ENCODE measurements around the gene HDGFL3.
"Not testable (repeated sequence)": the region's sequence is repeated elsewhere in the genome, so short reads cannot be mapped to it uniquely, and the experiment has no call there.

The HDGFL3 gene

GRCh38 chr15:83094583-83094982 is 113.0 kb downstream of the HDGFL3 start:
- no peak for DNase-seq

- DNase-seq = no peak
Observed at GRCh38 chr15:83092309-83092976, 115.2 kb downstream of the HDGFL3 start.

- DNase-seq = not testable (repeated sequence)
Observed at GRCh38 chr15:83091965-83092308, 115.7 kb downstream of the HDGFL3 start.

- no peak for DNase-seq
Observed at GRCh38 chr15:83090465-83090864, 117.2 kb downstream of the HDGFL3 start.

GRCh38 chr15:83088876-83089275 is 118.7 kb downstream of the HDGFL3 start:
- no peak for DNase-seq

- no peak for DNase-seq
Observed at GRCh38 chr15:83087576-83087975, 120.0 kb downstream of the HDGFL3 start.

- DNase-seq = not testable (repeated sequence)
Observed at GRCh38 chr15:83085864-83086552, 121.6 kb downstream of the HDGFL3 start.

GRCh38 chr15:83085461-83085860 is 122.2 kb downstream of the HDGFL3 start:
- DNase-seq = not testable (repeated sequence)

GRCh38 chr15:83082730-83083386 is 124.8 kb downstream of the HDGFL3 start:
- no peak for DNase-seq

- DNase-seq = no peak
Observed at GRCh38 chr15:83081256-83082014, 126.2 kb downstream of the HDGFL3 start.

- no peak for DNase-seq
Observed at GRCh38 chr15:83078712-83079111, 128.9 kb downstream of the HDGFL3 start.

Data from cortex of kidney (tissue), 1 donor.